GM19351 (cell line): ENCODE results near the gene SFR1.
"Not testable (repeated sequence)": the region's sequence is repeated elsewhere in the genome, so short reads cannot be mapped to it uniquely, and the experiment has no call there.

Source experiments
- ATAC-seq: cut with Tn5 transposase; IDR thresholded peaks from one replicate; pipeline ENCODE4 v1.9.1; 2021; ENCODE audit warnings: mild to moderate bottlenecking, moderate library complexity; ENCODE audit not compliant: unreplicated experiment

The SFR1 gene

DNA sequence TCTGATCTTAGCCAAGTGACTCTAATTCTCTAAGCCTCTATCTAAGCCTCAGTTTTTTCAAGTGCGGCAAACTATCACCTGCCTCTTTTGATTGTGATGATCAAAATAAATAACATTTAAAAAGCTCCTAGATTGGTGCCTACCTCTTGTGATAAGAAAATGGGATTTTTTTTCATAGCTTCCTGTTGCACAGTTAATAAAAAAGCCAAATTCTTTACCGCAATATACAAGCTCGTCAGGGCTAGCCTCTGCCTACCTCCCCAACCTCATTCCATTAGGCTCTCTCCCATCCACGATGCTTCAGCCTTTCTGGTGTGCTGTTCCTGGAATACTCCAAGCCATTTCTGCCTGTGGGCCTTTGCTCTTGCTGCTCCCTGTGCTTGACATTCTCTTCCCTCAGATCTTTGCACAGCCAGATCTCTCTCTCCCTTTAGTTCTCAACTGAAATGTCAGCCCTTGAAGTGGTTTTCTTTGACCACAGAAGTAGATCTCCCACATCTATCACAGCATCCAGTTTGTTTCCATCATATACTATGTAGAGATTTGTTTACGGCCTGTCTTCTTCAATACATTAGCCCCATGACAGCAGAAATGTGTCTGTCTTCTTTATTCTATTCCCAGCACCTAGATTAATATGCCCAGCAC is 48.8 kb downstream of the SFR1 start:
- no peak for ATAC-seq

DNA sequence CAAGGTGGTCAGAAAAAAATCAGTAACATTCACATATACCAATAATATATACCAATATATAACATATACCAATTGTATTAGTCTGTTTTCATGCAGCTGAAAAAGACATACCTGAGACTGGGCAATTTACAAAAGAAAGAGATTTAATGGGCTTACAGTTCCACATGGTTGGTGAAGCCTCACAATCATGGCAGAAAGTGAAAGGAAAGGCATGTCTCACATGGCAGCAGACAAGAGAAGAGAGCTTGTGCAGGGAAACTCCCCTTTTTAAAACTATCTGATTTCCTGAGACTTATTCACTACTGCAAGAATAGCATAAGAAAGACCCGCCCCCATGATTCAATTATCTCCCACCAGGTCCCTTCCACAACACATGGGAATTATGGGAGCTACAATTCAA is 52.2 kb downstream of the SFR1 start:
- not testable (repeated sequence) for ATAC-seq
